ENCODE results near the gene TMIGD1.

The TMIGD1 gene, protein sequence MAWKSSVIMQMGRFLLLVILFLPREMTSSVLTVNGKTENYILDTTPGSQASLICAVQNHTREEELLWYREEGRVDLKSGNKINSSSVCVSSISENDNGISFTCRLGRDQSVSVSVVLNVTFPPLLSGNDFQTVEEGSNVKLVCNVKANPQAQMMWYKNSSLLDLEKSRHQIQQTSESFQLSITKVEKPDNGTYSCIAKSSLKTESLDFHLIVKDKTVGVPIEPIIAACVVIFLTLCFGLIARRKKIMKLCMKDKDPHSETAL

DNA sequence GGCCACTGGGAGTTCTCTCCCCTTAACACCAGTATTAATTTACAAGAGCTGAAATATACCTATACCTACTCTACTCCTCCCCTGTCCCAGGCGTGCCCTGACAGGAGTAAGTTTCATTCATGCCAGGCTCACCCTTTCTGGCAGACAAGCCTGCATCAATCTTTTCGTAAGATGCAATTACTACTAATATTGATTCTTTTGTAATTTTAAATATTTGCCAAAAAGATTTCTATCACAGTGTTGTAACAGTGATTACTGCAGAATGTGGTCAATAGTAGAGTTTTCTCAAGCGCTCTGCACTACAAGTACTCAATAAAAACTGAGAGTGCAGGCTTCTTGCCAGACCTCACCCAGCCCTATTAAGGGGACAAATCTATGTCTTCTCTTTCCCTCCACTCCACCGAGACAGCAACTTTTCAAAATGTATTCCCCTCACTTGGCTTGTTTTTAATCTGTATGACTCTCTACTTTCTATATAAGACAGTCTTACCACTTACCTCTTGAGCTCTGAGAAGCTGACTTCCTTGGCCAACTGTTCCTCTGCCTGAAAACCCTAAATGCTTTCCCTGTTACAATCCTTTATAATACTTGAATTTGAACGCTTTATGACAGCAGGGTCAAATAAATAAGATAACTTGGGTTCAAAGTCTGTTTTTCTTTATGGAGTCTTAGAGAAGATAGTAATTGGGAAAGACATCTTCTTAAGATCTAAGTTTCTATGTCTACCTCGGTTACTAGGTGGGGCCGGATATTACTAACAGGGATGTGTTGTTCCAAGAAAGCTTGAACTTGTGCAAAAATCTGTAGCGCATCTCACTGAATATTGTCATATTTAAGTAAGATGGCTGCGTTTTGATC lies at the start of gene TMIGD1:
Gene TMIGD1 (minus strand): TSS at position 555 of the 858 bp plus-strand sequence. CDS start 1,924 bp downstream, outside the sequence.
- no peak for DNase-seq

DNA sequence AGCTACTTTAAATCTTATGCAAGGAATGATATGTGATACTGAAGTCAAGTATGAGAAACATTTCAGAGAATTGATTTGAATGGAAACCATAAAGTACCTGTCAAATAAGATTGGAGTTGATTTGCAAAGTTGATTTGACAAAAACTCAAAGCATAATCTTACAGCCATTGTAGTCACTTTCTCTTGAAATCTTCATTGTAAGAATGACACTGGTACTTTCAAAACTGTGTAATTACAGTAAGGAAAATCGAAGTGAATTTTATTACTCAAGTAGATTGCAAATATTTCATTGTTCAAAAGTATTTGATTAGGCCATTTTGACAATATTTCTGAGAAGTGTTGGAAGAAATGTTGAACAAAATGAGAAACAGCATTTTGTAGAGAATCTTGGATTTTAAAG lies 48.5 kb upstream of the TMIGD1 start:
- DNase-seq, result no peak

DNA sequence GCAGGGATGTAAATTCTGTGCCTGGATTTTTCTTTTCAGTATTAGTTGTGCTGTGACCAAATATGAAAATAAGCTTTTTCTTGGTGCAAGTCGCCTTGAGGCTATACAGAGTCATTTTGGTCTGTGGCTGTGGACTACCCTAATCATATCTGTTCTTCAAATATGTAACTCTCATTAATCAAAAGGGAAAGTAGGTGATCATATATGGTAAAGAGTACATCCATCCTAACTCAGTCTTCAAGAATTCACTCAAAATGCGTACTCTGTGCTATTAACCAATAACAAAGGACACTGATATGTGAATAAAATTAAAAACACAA lies 47.4 kb upstream of the TMIGD1 start:
- DNase-seq, result no peak

DNA sequence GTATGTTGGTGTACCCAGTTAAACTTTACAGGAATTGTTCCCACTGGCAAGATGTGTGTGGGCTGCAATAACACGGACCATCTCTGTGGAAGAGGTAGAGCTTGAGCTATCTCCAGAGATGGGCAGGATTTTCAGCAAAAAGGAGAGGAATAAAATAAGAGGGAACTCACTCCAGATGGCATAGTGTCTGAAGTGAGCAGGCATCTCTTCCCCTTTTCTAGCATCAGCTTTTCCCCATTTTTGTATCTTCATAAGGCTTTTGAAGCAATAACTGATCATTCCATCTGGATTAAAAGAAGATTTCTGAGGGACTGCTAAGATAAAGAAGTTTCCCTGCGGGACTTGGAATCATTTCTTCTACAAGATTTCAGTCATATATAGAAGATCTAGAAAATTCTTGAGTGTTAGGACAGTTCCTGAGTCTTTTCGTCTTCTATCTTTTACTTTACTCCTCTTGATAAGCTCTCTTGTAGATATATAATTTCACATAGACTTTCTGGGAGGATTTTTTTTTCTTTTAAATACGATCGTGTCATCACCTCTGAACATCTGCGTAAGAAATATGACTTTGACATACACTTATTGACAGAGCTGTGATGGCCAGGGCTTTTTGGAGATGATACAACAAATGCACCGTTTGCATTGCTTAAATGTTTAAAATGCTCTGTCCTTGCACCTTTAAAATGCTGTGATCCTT lies 46.9 kb upstream of the TMIGD1 start:
- no peak for DNase-seq

GRCh38 chr17:30379903-30380381 lies 46.1 kb upstream of the TMIGD1 start:
- no peak for DNase-seq

DNA sequence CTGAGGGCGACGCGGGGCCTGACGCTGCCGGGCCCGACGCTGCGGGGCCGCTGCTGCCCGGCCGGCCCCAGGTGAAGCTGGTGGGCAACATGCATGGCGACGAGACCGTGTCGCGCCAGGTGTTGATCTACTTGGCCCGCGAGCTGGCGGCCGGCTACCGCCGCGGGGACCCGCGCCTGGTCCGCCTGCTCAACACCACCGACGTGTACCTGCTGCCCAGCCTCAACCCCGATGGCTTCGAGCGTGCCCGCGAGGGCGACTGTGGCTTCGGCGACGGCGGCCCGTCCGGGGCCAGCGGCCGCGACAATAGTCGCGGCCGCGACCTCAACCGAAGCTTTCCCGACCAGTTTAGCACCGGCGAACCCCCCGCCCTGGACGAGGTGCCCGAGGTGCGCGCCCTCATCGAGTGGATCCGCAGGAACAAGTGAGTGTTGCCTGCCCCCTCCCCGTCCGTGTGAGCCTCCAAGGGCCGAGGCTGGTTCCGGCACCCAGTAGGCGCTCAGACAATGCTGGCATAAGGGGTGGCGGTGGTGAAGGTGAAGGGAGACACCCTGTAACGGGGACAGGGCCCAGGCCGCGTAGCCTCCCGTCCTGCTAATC lies 45.5 kb upstream of the TMIGD1 start:
- DNase-seq, result peak; percentile 21

GRCh38 chr17:30378825-30379302 lies 45.0 kb upstream of the TMIGD1 start, which contains the start of gene CPD:
CPD (plus strand) TSS chr17:30378927; CDS start chr17:30378981, 54 bp downstream.
- DNase-seq, result peak; percentile 92

DNA sequence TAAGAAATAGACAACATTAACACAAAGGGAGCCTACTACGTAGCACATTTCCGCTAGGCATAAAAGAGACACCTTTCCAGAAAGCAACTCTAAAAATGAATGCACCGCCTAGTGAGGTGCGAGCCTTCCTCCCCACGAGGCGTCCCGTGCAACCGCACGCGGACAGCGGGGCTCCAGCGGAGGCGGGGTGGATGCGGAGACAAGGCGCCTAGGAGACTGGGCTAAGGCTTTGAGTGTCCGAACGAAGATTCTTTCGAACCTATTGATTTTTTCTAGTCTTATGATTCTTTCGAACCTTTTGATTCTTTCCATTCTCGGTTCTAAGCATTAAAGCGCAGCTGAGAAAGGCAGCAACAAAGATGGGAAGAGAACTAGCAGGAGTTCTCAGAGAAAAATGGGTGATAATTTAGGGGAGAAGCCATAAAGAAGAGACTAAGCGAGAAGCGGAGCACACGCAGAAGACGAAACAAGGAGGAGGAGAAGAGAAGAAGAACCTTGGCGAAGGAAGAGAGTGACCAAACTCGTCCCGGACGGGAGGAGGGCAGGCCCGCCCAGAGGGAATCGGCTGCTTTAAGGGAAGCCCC lies 44.5 kb upstream of the TMIGD1 start:
- no peak for DNase-seq

DNA sequence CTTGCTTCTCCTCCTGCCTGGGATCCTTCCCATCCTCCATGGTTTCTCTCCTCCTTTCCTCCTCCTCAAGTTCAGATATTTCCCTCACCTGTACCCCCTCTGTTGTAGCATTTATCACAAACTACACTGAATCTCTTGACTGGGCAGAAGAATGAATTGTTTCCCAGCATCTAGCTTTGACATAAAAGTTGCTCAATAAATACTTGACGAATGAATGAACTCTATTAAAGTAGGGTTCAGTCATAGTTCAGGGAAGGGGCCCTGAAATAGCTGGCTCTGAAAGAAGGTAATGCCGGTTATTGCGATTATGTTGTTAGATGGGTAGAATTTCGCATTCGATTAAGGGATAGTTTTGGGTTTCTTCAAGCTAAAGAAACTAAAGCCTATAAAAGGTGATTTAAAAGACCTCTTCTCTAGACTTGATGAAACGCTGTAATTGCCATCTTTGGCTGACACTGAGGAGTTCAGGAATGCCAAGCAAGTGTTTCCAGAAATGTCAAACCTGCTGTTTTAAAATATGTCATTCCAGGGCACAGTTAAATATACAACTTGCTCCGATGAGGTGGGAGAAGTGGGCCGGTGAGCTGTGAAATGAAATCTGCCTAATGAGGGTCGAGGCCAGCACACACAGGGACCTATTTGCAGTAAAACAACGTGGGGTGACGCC lies 43.9 kb upstream of the TMIGD1 start:
- no peak for DNase-seq

DNA sequence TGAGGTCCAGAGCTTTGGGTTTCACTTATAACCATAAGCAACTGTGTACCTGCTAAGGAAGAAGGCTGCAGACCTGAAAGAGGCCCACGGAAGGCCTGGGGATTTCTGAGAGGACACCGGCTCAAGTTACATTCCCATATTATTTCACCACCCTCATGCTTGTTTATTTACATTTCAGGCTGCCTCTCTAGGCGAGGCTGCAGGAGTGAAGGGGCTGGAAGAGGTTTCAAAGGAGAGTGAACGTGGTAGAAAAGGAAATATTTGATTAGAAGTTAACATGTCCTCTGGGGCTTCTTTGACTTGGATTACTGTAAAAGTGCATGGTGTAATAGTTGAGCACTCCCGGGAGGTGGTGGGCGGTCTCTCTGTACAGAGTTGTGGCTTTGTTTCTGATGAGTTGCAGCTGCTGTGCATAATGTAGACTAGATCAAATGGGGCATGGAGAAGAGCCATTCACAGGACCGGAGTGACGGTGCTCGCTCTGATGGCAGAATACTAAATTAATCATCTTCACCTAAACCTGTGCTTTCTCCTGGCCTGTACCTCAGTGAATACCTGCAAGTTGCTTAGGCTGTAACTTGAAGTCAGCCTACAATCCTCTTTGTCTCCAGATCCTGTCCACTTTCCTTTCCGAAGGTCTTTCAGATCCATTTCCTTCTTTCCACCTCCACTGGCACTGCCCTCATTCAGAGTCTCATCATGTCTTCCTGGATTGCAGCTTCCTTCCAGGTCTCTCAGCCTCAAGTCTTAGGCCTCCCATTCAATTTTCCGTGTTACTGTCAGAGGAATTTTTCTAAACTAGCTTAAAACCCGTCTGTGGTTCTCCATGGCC lies 43.0 kb upstream of the TMIGD1 start:
- peak; percentile 88 for DNase-seq

DNA sequence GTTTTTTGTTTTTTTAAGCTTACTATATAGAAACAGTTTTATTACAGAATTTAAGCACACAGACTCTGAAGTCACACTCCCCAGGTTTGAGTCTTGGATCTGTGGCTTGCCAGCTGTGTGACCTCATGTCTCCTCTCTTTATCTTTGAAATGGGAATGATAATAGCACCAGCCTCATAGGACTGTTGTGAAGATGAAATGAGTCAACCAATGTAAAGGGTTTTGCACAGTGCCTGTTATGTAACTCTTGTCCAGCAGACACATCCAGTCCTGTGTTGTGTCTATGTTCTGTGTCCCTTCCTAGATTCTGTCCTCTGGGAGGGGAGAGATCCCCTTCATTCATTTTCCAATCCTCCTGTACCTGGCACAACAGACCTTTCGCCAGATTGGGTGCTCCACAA lies 41.8 kb upstream of the TMIGD1 start:
- DNase-seq, result no peak

GRCh38 chr17:30372755-30373154 lies 38.9 kb upstream of the TMIGD1 start:
- DNase-seq, result no peak

- no peak for DNase-seq
Observed at GRCh38 chr17:30369995-30370394, 36.1 kb upstream of the TMIGD1 start.

DNA sequence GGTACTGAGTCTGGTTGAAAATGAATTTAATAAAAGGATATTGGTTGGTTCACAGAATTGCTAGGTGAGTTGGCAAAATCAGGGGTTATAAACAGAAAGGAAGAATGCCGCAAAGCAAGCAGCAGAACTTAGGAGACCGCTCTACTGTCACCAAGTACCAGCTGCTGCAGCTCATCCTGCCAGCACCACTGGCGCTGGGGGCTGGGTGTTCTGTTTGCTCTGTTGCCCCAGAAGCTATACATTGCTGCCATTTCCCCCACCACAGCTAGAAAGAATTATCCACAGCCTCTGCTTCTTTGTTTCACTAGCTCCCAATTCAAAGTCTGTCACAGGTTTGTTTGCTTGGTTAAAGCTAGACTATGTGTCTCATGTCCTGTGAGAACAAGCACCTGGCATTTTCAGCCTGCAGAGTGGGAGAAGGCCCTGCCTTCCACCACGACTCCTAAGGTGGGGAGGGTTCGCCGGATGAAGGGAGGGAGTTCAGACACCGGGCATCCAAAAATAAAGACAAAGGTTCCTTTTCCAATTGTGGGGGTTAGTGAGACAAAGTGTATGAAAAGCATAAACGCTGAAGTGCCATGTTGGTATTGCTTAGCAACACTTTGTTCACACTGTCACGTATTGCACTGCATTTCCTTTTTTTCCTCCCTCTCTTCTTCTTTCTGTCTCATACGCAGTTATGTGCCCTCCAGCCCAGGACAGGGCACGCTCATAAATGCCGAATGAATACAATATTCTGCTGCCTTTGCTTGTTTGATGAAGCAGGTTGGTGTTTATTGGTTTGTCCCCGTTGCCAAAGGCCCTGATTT lies 35.3 kb upstream of the TMIGD1 start:
- DNase-seq, result peak; percentile 68

- DNase-seq, result no peak
Observed at GRCh38 chr17:30366536-30366935, 32.7 kb upstream of the TMIGD1 start.

GRCh38 chr17:30363715-30364202 lies 29.9 kb upstream of the TMIGD1 start:
- DNase-seq, result no peak

- DNase-seq, result no peak
Observed at GRCh38 chr17:30361766-30362279, 28.0 kb upstream of the TMIGD1 start.

GRCh38 chr17:30360086-30360808 lies 26.4 kb upstream of the TMIGD1 start:
- DNase-seq, result no peak

All from NCI-H1092 treated with DMSO at 0.1 percent for 48 hours (cell line).